HEK293 (cell line): ENCODE results near the gene MYL3.
A peak's percentile ranks its signal among the peaks of the same experiment; 100 is the strongest.

Experiments
- BCL11B ChIP-seq: fragments of 450-650 bp; formaldehyde crosslinking; IDR thresholded peaks from 2 replicates; pipeline ENCODE4 v1.5.1; 2016; ENCODE audit warnings: low read depth, missing biosample characterization, missing genetic modification characterization
- KLF1 ChIP-seq: fragments of 450-650 bp; formaldehyde crosslinking; IDR thresholded peaks from 2 replicates; pipeline ENCODE4 v1.5.1; 2016; ENCODE audit warnings: missing biosample characterization, missing genetic modification characterization
- MYNN ChIP-seq: fragments of 450-650 bp; formaldehyde crosslinking; IDR thresholded peaks from 2 replicates; pipeline ENCODE4 v1.5.1; 2016; ENCODE audit warnings: missing biosample characterization, missing genetic modification characterization, borderline replicate concordance
- ZFP69B ChIP-seq: fragments of 450-650 bp; formaldehyde crosslinking; IDR thresholded peaks from 2 replicates; pipeline ENCODE4 v1.5.1; 2016; ENCODE audit warnings: missing biosample characterization, missing genetic modification characterization
- ZNF112 ChIP-seq: fragments of 450-650 bp; formaldehyde crosslinking; IDR thresholded peaks from 2 replicates; pipeline ENCODE4 v1.5.0; 2017; ENCODE audit warnings: missing biosample characterization, missing genetic modification characterization
- ZNF133 ChIP-seq: fragments of 450-650 bp; formaldehyde crosslinking; IDR thresholded peaks from 2 replicates; pipeline ENCODE4 v1.5.1; 2016; ENCODE audit warnings: missing biosample characterization, missing genetic modification characterization
- ZNF140 ChIP-seq: fragments of 450-650 bp; formaldehyde crosslinking; IDR thresholded peaks from 2 replicates; pipeline ENCODE4 v1.5.1; 2016; ENCODE audit warnings: missing biosample characterization, missing genetic modification characterization
- ZNF311 ChIP-seq: fragments of 450-650 bp; formaldehyde crosslinking; IDR thresholded peaks from 2 replicates; pipeline ENCODE4 v1.5.1; 2017; ENCODE audit warnings: missing biosample characterization, missing genetic modification characterization, borderline replicate concordance
- ZNF404 ChIP-seq: fragments of 450-650 bp; formaldehyde crosslinking; IDR thresholded peaks from 2 replicates; pipeline ENCODE4 v1.5.1; 2017; ENCODE audit warnings: missing biosample characterization, missing genetic modification characterization
- ZNF423 ChIP-seq: fragments of 450-650 bp; formaldehyde crosslinking; IDR thresholded peaks from 2 replicates; pipeline ENCODE4 v1.5.1; 2016; ENCODE audit warnings: missing biosample characterization, missing genetic modification characterization
- ZNF544 ChIP-seq: fragments of 450-650 bp; formaldehyde crosslinking; IDR thresholded peaks from 2 replicates; pipeline ENCODE4 v1.5.0; 2017; ENCODE audit warnings: missing biosample characterization, missing genetic modification characterization
- ZNF555 ChIP-seq: fragments of 450-650 bp; formaldehyde crosslinking; conservative IDR thresholded peaks from 2 replicates; pipeline ENCODE4 v1.5.1; 2017; ENCODE audit warnings: missing biosample characterization, mild to moderate bottlenecking, missing genetic modification characterization, inconsistent platforms
- ZNF626 ChIP-seq: fragments of 450-650 bp; sonication (Bioruptor Pico); formaldehyde crosslinking; IDR thresholded peaks from 2 replicates; pipeline ENCODE4 v1.5.1; 2018; ENCODE audit warnings: missing biosample characterization, missing genetic modification characterization, inconsistent platforms
- ZNF654 ChIP-seq: fragments of 450-650 bp; formaldehyde crosslinking; IDR thresholded peaks from 2 replicates; pipeline ENCODE4 v1.5.1; 2016; ENCODE audit warnings: low read depth, missing biosample characterization, missing genetic modification characterization
- ZNF664 ChIP-seq: fragments of 450-650 bp; formaldehyde crosslinking; IDR thresholded peaks from 2 replicates; pipeline ENCODE4 v1.5.1; 2016; ENCODE audit warnings: missing biosample characterization, missing genetic modification characterization
- ZNF670 ChIP-seq: fragments of 450-650 bp; formaldehyde crosslinking; IDR thresholded peaks from 2 replicates; pipeline ENCODE4 v1.5.1; 2016; ENCODE audit warnings: missing biosample characterization, missing genetic modification characterization, low read depth
- TF ChIP-seq, protein P1 (sequence below): fragments of 450-650 bp; formaldehyde crosslinking; IDR thresholded peaks from 2 replicates; pipeline ENCODE4 v1.5.1; 2016; ENCODE audit warnings: missing biosample characterization, missing genetic modification characterization
- TF ChIP-seq, protein P2 (sequence below): fragments of 450-650 bp; formaldehyde crosslinking; IDR thresholded peaks from 2 replicates; pipeline ENCODE4 v1.5.1; 2016; ENCODE audit warnings: missing biosample characterization, missing genetic modification characterization
- TF ChIP-seq, protein P3 (sequence below): fragments of 450-650 bp; formaldehyde crosslinking; IDR thresholded peaks from 2 replicates; pipeline ENCODE4 v1.5.1; 2016; ENCODE audit warnings: missing biosample characterization, missing genetic modification characterization, borderline replicate concordance
- TF ChIP-seq, protein P4 (sequence below): fragments of 450-650 bp; formaldehyde crosslinking; IDR thresholded peaks from 2 replicates; pipeline ENCODE4 v1.5.1; 2016; ENCODE audit warnings: missing biosample characterization, missing genetic modification characterization, low read depth

MYL3 gene

DNA sequence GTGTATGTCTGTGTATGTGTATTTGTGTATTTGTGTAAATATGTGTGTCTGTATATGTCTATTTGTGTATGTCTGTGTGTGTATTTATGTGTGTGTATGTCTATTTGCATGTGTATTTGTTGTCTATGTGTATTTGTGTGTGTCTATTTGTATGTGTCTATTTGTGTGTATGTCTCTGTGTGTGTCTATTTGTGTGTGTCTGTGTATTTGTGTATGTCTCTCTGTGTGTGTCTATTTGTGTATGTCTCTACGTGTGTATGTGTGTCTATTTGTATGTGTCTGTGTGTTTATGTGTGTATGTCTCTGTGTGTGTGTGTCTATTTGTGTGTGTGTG is 44.7 kb upstream of the MYL3 start (continued):
- TF ChIP-seq ZNF654 (0 out of 2 replicates have a peak, but pooled peaks have one; percentile 7), KLF1 (tag by site-specific recombination) (no peak), ZNF112 (tag by site-specific recombination) (no peak), ZNF404 (tag by site-specific recombination) (no peak), ZFP69B (no peak), ZNF664 (tag by site-specific recombination) (no peak), ZNF626 (tag by site-specific recombination) (no peak), ZNF555 (tag by site-specific recombination) (no peak), MYNN (tag by site-specific recombination) (no peak), BCL11B (tag by site-specific recombination) (no peak), ZNF423 (tag by site-specific recombination) (no peak), ZNF311 (tag by site-specific recombination) (0 out of 2 replicates have a peak, but pooled peaks have one; percentile 6), ZNF670 (tag by site-specific recombination) (0 out of 2 replicates have a peak, but pooled peaks have one; percentile 35), ZNF140 (tag by site-specific recombination) (no peak), ZNF133 (tag by site-specific recombination) (no peak), ZNF544 (tag by site-specific recombination) (no peak)
- TF ChIP-seq, protein P1, sequence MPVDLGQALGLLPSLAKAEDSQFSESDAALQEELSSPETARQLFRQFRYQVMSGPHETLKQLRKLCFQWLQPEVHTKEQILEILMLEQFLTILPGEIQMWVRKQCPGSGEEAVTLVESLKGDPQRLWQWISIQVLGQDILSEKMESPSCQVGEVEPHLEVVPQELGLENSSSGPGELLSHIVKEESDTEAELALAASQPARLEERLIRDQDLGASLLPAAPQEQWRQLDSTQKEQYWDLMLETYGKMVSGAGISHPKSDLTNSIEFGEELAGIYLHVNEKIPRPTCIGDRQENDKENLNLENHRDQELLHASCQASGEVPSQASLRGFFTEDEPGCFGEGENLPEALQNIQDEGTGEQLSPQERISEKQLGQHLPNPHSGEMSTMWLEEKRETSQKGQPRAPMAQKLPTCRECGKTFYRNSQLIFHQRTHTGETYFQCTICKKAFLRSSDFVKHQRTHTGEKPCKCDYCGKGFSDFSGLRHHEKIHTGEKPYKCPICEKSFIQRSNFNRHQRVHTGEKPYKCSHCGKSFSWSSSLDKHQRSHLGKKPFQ (tag by site-specific recombination), result no peak
- TF ChIP-seq, protein P2, sequence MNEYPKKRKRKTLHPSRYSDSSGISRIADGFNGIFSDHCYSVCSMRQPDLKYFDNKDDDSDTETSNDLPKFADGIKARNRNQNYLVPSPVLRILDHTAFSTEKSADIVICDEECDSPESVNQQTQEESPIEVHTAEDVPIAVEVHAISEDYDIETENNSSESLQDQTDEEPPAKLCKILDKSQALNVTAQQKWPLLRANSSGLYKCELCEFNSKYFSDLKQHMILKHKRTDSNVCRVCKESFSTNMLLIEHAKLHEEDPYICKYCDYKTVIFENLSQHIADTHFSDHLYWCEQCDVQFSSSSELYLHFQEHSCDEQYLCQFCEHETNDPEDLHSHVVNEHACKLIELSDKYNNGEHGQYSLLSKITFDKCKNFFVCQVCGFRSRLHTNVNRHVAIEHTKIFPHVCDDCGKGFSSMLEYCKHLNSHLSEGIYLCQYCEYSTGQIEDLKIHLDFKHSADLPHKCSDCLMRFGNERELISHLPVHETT, result no peak
- TF ChIP-seq, protein P3, sequence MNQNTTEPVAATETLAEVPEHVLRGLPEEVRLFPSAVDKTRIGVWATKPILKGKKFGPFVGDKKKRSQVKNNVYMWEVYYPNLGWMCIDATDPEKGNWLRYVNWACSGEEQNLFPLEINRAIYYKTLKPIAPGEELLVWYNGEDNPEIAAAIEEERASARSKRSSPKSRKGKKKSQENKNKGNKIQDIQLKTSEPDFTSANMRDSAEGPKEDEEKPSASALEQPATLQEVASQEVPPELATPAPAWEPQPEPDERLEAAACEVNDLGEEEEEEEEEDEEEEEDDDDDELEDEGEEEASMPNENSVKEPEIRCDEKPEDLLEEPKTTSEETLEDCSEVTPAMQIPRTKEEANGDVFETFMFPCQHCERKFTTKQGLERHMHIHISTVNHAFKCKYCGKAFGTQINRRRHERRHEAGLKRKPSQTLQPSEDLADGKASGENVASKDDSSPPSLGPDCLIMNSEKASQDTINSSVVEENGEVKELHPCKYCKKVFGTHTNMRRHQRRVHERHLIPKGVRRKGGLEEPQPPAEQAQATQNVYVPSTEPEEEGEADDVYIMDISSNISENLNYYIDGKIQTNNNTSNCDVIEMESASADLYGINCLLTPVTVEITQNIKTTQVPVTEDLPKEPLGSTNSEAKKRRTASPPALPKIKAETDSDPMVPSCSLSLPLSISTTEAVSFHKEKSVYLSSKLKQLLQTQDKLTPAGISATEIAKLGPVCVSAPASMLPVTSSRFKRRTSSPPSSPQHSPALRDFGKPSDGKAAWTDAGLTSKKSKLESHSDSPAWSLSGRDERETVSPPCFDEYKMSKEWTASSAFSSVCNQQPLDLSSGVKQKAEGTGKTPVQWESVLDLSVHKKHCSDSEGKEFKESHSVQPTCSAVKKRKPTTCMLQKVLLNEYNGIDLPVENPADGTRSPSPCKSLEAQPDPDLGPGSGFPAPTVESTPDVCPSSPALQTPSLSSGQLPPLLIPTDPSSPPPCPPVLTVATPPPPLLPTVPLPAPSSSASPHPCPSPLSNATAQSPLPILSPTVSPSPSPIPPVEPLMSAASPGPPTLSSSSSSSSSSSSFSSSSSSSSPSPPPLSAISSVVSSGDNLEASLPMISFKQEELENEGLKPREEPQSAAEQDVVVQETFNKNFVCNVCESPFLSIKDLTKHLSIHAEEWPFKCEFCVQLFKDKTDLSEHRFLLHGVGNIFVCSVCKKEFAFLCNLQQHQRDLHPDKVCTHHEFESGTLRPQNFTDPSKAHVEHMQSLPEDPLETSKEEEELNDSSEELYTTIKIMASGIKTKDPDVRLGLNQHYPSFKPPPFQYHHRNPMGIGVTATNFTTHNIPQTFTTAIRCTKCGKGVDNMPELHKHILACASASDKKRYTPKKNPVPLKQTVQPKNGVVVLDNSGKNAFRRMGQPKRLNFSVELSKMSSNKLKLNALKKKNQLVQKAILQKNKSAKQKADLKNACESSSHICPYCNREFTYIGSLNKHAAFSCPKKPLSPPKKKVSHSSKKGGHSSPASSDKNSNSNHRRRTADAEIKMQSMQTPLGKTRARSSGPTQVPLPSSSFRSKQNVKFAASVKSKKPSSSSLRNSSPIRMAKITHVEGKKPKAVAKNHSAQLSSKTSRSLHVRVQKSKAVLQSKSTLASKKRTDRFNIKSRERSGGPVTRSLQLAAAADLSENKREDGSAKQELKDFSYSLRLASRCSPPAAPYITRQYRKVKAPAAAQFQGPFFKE, result no peak
- TF ChIP-seq, protein P4, sequence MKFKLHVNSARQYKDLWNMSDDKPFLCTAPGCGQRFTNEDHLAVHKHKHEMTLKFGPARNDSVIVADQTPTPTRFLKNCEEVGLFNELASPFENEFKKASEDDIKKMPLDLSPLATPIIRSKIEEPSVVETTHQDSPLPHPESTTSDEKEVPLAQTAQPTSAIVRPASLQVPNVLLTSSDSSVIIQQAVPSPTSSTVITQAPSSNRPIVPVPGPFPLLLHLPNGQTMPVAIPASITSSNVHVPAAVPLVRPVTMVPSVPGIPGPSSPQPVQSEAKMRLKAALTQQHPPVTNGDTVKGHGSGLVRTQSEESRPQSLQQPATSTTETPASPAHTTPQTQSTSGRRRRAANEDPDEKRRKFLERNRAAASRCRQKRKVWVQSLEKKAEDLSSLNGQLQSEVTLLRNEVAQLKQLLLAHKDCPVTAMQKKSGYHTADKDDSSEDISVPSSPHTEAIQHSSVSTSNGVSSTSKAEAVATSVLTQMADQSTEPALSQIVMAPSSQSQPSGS (tag by site-specific recombination), result no peak
